Measurements from ENCODE around the gene MRPS35. TPM values are rescaled to one million over a fixed set of nuclear protein-coding genes. Genes with fewer than 3 reads are reported as not detected.

Gene MRPS35
- polyA plus RNA-seq, 1 donor: 67.4 TPM

- Histone ChIP-seq H3K9me3 (ENCODE audit: control insufficient read depth, low read depth, low read length) (no peaks in the 10 kb centered on the region), H3K27ac (ENCODE audit: low read length) (no peak overlapping the region), H3K27me3 (ENCODE audit: control insufficient read depth, insufficient read depth, low read length) (no peaks in the 10 kb centered on the region), H3K4me3 (ENCODE audit: low read length) (no peak overlapping the region), H3K36me3 (ENCODE audit: control insufficient read depth, insufficient read depth, low read length) (no peaks in the 10 kb centered on the region), H3K4me1 (ENCODE audit: control insufficient read depth, insufficient read depth, low read length) (no peaks in the 10 kb centered on the region)
- peak; percentile 35 to 62 for DNase-seq
- WGBS (ENCODE audit: insufficient coverage, low lambda C conversion rate): no CpG with 5 or more reads among the region's 8 CpGs
These were observed 5.4 kb upstream of the MRPS35 start for GRCh38 chr12:27705263-27705662.

- Histone ChIP-seq H3K36me3 (ENCODE audit: control insufficient read depth, insufficient read depth, low read length) (no peaks in the 10 kb centered on the region), H3K4me1 (ENCODE audit: control insufficient read depth, insufficient read depth, low read length) (peaks cover 3% of the 10 kb centered on the region), H3K9me3 (ENCODE audit: control insufficient read depth, low read depth, low read length) (no peaks in the 10 kb centered on the region), H3K4me3 (ENCODE audit: low read length) (no peak overlapping the region), H3K27ac (ENCODE audit: low read length) (no peak overlapping the region), H3K27me3 (ENCODE audit: control insufficient read depth, insufficient read depth, low read length) (no peaks in the 10 kb centered on the region)
- no peak for DNase-seq
- 94% methylated on average over 2 of the region's 2 CpGs for WGBS (ENCODE audit: insufficient coverage, low lambda C conversion rate)
These were observed 3.4 kb upstream of the MRPS35 start for GRCh38 chr12:27707216-27707615.

GRCh38 chr12:27709212-27709931 lies 1.3 kb upstream of the MRPS35 start:
- no peaks in the 10 kb centered on the region for H3K27me3 ChIP-seq (ENCODE audit: control insufficient read depth, insufficient read depth, low read length)
- no peak for DNase-seq
- WGBS (ENCODE audit: insufficient coverage, low lambda C conversion rate): 83% methylated on average over 1 of the region's 12 CpGs
- no peaks in the 10 kb centered on the region for H3K9me3 ChIP-seq (ENCODE audit: control insufficient read depth, low read depth, low read length)
- peak overlapping the region; percentile 83 for H3K27ac ChIP-seq (ENCODE audit: low read length)
- H3K36me3 ChIP-seq (ENCODE audit: control insufficient read depth, insufficient read depth, low read length): no peaks in the 10 kb centered on the region
- peak overlapping the region; percentile 77 for H3K4me3 ChIP-seq (ENCODE audit: low read length)
- H3K4me1 ChIP-seq (ENCODE audit: control insufficient read depth, insufficient read depth, low read length): peaks cover 3% of the 10 kb centered on the region

- Histone ChIP-seq H3K27ac (ENCODE audit: low read length) (peak overlapping the region; percentile 83), H3K9me3 (ENCODE audit: control insufficient read depth, low read depth, low read length) (no peaks in the 10 kb centered on the region), H3K4me3 (ENCODE audit: low read length) (peak overlapping the region; percentile 77), H3K27me3 (ENCODE audit: control insufficient read depth, insufficient read depth, low read length) (no peaks in the 10 kb centered on the region), H3K36me3 (ENCODE audit: control insufficient read depth, insufficient read depth, low read length) (no peaks in the 10 kb centered on the region), H3K4me1 (ENCODE audit: control insufficient read depth, insufficient read depth, low read length) (peaks cover 3% of the 10 kb centered on the region)
- peak in 1 of 2 donors; percentile 28 for DNase-seq
- WGBS (ENCODE audit: insufficient coverage, low lambda C conversion rate): 22% methylated on average over 3 of the region's 24 CpGs
These were observed 570 bp upstream of the MRPS35 start for GRCh38 chr12:27709932-27710591.

DNA sequence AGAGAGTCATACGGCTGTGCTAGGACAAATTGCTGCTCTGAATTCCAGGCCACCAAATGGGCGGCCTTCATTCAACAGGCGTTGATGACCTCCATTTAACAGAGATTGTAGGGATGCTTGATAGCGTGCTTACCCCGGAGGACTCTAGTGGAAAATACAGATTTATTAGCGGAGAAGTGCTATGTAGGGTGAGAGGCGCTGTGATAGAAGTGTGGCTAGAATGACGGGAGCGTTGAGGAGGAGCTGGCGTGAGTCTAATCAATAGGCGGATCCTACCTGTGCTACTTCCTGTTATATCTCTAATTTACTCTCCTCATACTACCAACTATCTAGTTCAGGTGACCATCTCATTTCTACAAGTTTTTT lies 668 bp downstream of the MRPS35 start:
- WGBS (ENCODE audit: insufficient coverage, low lambda C conversion rate): 0% methylated on average over 4 of the region's 11 CpGs
- DNase-seq: peak in 1 of 2 donors; percentile 54
- H3K4me3 ChIP-seq (ENCODE audit: low read length): peak overlapping the region; percentile 77
- no peaks in the 10 kb centered on the region for H3K27me3 ChIP-seq (ENCODE audit: control insufficient read depth, insufficient read depth, low read length)
- H3K9me3 ChIP-seq (ENCODE audit: control insufficient read depth, low read depth, low read length): no peaks in the 10 kb centered on the region
- H3K4me1 ChIP-seq (ENCODE audit: control insufficient read depth, insufficient read depth, low read length): peaks cover 3% of the 10 kb centered on the region
- H3K36me3 ChIP-seq (ENCODE audit: control insufficient read depth, insufficient read depth, low read length): peaks cover 6% of the 10 kb centered on the region
- peak overlapping the region; percentile 83 for H3K27ac ChIP-seq (ENCODE audit: low read length)

DNA sequence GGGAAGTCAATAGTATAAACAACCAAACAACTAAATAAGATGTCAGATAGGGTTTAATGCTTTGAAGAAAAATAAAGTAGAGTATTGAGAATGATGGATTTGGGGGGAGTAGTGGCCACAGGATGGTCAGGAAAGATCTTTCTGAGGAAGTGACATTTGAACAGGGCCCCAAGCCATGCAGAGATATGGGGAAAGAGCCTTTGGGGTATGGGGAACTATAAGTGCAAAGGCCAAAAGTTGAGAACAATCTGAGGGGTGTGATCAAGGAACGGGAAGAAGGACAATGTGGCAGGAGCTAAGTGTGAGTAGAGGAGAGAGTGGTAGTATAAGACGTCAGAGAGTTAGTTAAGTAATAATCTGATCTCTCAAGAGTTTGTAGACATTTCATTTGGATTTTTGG lies 1.3 kb downstream of the MRPS35 start:
- Histone ChIP-seq H3K4me1 (ENCODE audit: control insufficient read depth, insufficient read depth, low read length) (peaks cover 3% of the 10 kb centered on the region), H3K4me3 (ENCODE audit: low read length) (peak overlapping the region; percentile 77)
- WGBS (ENCODE audit: insufficient coverage, low lambda C conversion rate): 86% methylated on average over 1 of the region's 2 CpGs

DNA sequence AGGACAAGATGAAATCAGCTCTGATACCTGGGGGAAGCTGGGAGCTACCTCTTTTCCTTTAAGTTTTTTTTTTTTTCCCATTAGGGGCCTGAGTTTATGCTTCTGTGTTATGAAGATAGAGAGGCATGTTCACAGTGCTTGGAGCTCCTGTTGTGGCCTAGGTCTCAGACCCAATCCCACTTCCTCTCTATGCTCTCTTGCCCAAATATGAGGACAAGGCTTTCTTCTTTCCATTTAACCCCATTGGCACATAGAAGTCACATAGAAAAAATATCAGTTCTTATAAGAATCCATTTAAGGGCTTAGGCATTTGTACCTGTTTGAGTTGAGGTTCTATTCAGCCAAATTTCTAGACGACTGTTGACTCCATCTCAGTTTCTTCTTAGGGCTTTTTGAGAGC lies 12.6 kb downstream of the MRPS35 start:
- WGBS (ENCODE audit: insufficient coverage, low lambda C conversion rate): 100% methylated on average over 1 of the region's 1 CpG
- H3K27ac ChIP-seq (ENCODE audit: low read length): no peak overlapping the region
- H3K36me3 ChIP-seq (ENCODE audit: control insufficient read depth, insufficient read depth, low read length): peaks cover 39% of the 10 kb centered on the region
- H3K4me1 ChIP-seq (ENCODE audit: control insufficient read depth, insufficient read depth, low read length): no peaks in the 10 kb centered on the region
- no peak for DNase-seq
- no peaks in the 10 kb centered on the region for H3K27me3 ChIP-seq (ENCODE audit: control insufficient read depth, insufficient read depth, low read length)
- H3K4me3 ChIP-seq (ENCODE audit: low read length): no peak overlapping the region
- no peaks in the 10 kb centered on the region for H3K9me3 ChIP-seq (ENCODE audit: control insufficient read depth, low read depth, low read length)

More for the DNA sequence above, 1.3 kb downstream of the MRPS35 start:
- H3K27me3 ChIP-seq (ENCODE audit: control insufficient read depth, insufficient read depth, low read length): no peaks in the 10 kb centered on the region
- no peak overlapping the region for H3K27ac ChIP-seq (ENCODE audit: low read length)
- H3K9me3 ChIP-seq (ENCODE audit: control insufficient read depth, low read depth, low read length): no peaks in the 10 kb centered on the region
- peaks cover 9% of the 10 kb centered on the region for H3K36me3 ChIP-seq (ENCODE audit: control insufficient read depth, insufficient read depth, low read length)
- no peak for DNase-seq

- WGBS (ENCODE audit: insufficient coverage, low lambda C conversion rate): no CpG with 5 or more reads among the region's 4 CpGs
- Histone ChIP-seq H3K36me3 (ENCODE audit: control insufficient read depth, insufficient read depth, low read length) (peaks cover 22% of the 10 kb centered on the region), H3K4me3 (ENCODE audit: low read length) (no peak overlapping the region), H3K9me3 (ENCODE audit: control insufficient read depth, low read depth, low read length) (no peaks in the 10 kb centered on the region), H3K4me1 (ENCODE audit: control insufficient read depth, insufficient read depth, low read length) (no peaks in the 10 kb centered on the region), H3K27ac (ENCODE audit: low read length) (no peak overlapping the region), H3K27me3 (ENCODE audit: control insufficient read depth, insufficient read depth, low read length) (no peaks in the 10 kb centered on the region)
- no peak for DNase-seq
These were observed 19.5 kb downstream of the MRPS35 start for GRCh38 chr12:27730097-27730588.

DNA sequence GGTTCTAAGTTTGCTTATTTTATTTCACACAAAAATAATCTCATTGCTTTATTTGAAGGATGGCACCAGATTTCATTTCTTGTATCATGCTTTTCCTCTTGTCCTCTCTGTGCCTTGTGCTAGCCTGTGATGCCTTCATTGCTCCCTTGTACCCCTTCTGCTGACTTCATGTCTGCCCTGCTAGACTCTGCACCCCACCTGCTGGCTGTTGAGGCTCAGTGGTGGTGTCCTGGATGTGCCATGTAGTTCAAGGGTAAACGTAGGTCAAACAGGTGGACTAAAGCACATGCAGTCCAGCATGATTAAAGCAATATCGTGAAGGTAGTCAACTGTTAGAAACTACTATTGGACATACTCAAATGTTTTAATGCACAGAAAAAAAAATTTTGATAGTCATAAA lies 21.6 kb downstream of the MRPS35 start:
- Histone ChIP-seq H3K4me1 (ENCODE audit: control insufficient read depth, insufficient read depth, low read length) (no peaks in the 10 kb centered on the region), H3K4me3 (ENCODE audit: low read length) (no peak overlapping the region), H3K27me3 (ENCODE audit: control insufficient read depth, insufficient read depth, low read length) (no peaks in the 10 kb centered on the region), H3K36me3 (ENCODE audit: control insufficient read depth, insufficient read depth, low read length) (peaks cover 24% of the 10 kb centered on the region), H3K27ac (ENCODE audit: low read length) (no peak overlapping the region), H3K9me3 (ENCODE audit: control insufficient read depth, low read depth, low read length) (no peaks in the 10 kb centered on the region)
- DNase-seq: no peak
- 100% methylated on average over 1 of the region's 2 CpGs for WGBS (ENCODE audit: insufficient coverage, low lambda C conversion rate)

- no peak overlapping the region for H3K27ac ChIP-seq (ENCODE audit: low read length)
- DNase-seq: no peak
- no peaks in the 10 kb centered on the region for H3K27me3 ChIP-seq (ENCODE audit: control insufficient read depth, insufficient read depth, low read length)
- no peaks in the 10 kb centered on the region for H3K4me1 ChIP-seq (ENCODE audit: control insufficient read depth, insufficient read depth, low read length)
- peaks cover 22% of the 10 kb centered on the region for H3K36me3 ChIP-seq (ENCODE audit: control insufficient read depth, insufficient read depth, low read length)
- WGBS (ENCODE audit: insufficient coverage, low lambda C conversion rate): 31% methylated on average over 2 of the region's 3 CpGs
- H3K4me3 ChIP-seq (ENCODE audit: low read length): no peak overlapping the region
- H3K9me3 ChIP-seq (ENCODE audit: control insufficient read depth, low read depth, low read length): no peaks in the 10 kb centered on the region
These were observed 22.5 kb downstream of the MRPS35 start for GRCh38 chr12:27733052-27733656.
